ENCODE results near the gene GINS2.

GINS2 gene

GRCh38 chr16:85637808-85638647 lies 50.7 kb downstream of the GINS2 start:
- no peak overlapping the region for H2AFZ ChIP-seq (ENCODE audit: low read length)
- no peaks in the 10 kb centered on the region for H4K20me1 ChIP-seq (ENCODE audit: insufficient read depth, low read length)
- no peak overlapping the region for H3K9ac ChIP-seq (ENCODE audit: low read length)
- no peaks in the 10 kb centered on the region for H3K9me3 ChIP-seq (ENCODE audit: low read length)
- H3K27me3 ChIP-seq (ENCODE audit: insufficient read depth, low read length) = no peaks in the 10 kb centered on the region
- H3K4me3 ChIP-seq (ENCODE audit: low read depth, low read length, poor library complexity, severe bottlenecking) = no peak overlapping the region
- H3K79me2 ChIP-seq (ENCODE audit: insufficient read depth, low read length) = no peaks in the 10 kb centered on the region; the same call in 1 of the 2 replicates
- TF ChIP-seq CTCF (IDR thresholded peaks at IDR 0.05; ENCODE audit: low read length) (no peak), EZH2 (IDR thresholded peaks at IDR 0.05; ENCODE audit: borderline replicate concordance, low read length) (no peak)
- peaks cover 1% of the 10 kb centered on the region for H3K4me1 ChIP-seq (ENCODE audit: insufficient read depth, low read length, severe bottlenecking)
- H3F3A ChIP-seq (ENCODE audit: insufficient read depth, low read length) = no peaks in the 10 kb centered on the region
- H3K27ac ChIP-seq (ENCODE audit: low read depth, low read length, poor library complexity, severe bottlenecking) = no peak overlapping the region
- H3K36me3 ChIP-seq (ENCODE audit: insufficient read depth, low read length) = peaks cover 20% of the 10 kb centered on the region
- H3K9me2 ChIP-seq (ENCODE audit: low read depth, low read length) = no peaks in the 10 kb centered on the region
- H3K4me2 ChIP-seq (ENCODE audit: low read length) = no peak overlapping the region

- H3K27me3 ChIP-seq (ENCODE audit: insufficient read depth, low read length) = no peaks in the 10 kb centered on the region
- H3K9me3 ChIP-seq (ENCODE audit: low read length) = no peaks in the 10 kb centered on the region
- peaks cover 6% of the 10 kb centered on the region for H3K4me1 ChIP-seq (ENCODE audit: insufficient read depth, low read length, severe bottlenecking)
- no peak overlapping the region for H3K9ac ChIP-seq (ENCODE audit: low read length)
- H3K9me2 ChIP-seq (ENCODE audit: low read depth, low read length) = no peaks in the 10 kb centered on the region
- H3F3A ChIP-seq (ENCODE audit: insufficient read depth, low read length) = no peaks in the 10 kb centered on the region
- peaks cover 20% of the 10 kb centered on the region for H3K36me3 ChIP-seq (ENCODE audit: insufficient read depth, low read length)
- H4K20me1 ChIP-seq (ENCODE audit: insufficient read depth, low read length) = no peaks in the 10 kb centered on the region
- H3K4me3 ChIP-seq (ENCODE audit: low read depth, low read length, poor library complexity, severe bottlenecking) = no peak overlapping the region
- TF ChIP-seq CTCF (IDR thresholded peaks at IDR 0.05; ENCODE audit: low read length) = no peak
- no peak for TF ChIP-seq EZH2 (IDR thresholded peaks at IDR 0.05; ENCODE audit: borderline replicate concordance, low read length)
- no peak overlapping the region for H3K27ac ChIP-seq (ENCODE audit: low read depth, low read length, poor library complexity, severe bottlenecking)
- H2AFZ ChIP-seq (ENCODE audit: low read length) = no peak overlapping the region
- H3K79me2 ChIP-seq (ENCODE audit: insufficient read depth, low read length) = peaks cover 2% of the 10 kb centered on the region; the same call in 1 of the 2 replicates
- no peak overlapping the region for H3K4me2 ChIP-seq (ENCODE audit: low read length)
Observed at GRCh38 chr16:85637061-85637807, 51.5 kb downstream of the GINS2 start.

GRCh38 chr16:85636234-85636812 lies 52.4 kb downstream of the GINS2 start:
- H3K27me3 ChIP-seq (ENCODE audit: insufficient read depth, low read length) = no peaks in the 10 kb centered on the region
- no peak overlapping the region for H2AFZ ChIP-seq (ENCODE audit: low read length)
- H4K20me1 ChIP-seq (ENCODE audit: insufficient read depth, low read length) = no peaks in the 10 kb centered on the region
- peaks cover 10% of the 10 kb centered on the region for H3K79me2 ChIP-seq (ENCODE audit: insufficient read depth, low read length)
- H3K27ac ChIP-seq (ENCODE audit: low read depth, low read length, poor library complexity, severe bottlenecking) = no peak overlapping the region
- H3K4me1 ChIP-seq (ENCODE audit: insufficient read depth, low read length, severe bottlenecking) = peaks cover 6% of the 10 kb centered on the region
- H3K9me2 ChIP-seq (ENCODE audit: low read depth, low read length) = no peaks in the 10 kb centered on the region
- H3K36me3 ChIP-seq (ENCODE audit: insufficient read depth, low read length) = peaks cover 20% of the 10 kb centered on the region
- no peaks in the 10 kb centered on the region for H3F3A ChIP-seq (ENCODE audit: insufficient read depth, low read length)
- H3K9me3 ChIP-seq (ENCODE audit: low read length) = no peaks in the 10 kb centered on the region
- H3K4me2 ChIP-seq (ENCODE audit: low read length) = no peak overlapping the region
- no peak overlapping the region for H3K4me3 ChIP-seq (ENCODE audit: low read depth, low read length, poor library complexity, severe bottlenecking)
- TF ChIP-seq CTCF (IDR thresholded peaks at IDR 0.05; ENCODE audit: low read length) (no peak), EZH2 (IDR thresholded peaks at IDR 0.05; ENCODE audit: borderline replicate concordance, low read length) (no peak)
- H3K9ac ChIP-seq (ENCODE audit: low read length) = no peak overlapping the region

Data from OCI-LY1 (cell line).